Measurements from ENCODE around the gene SPSB1. TPM values are rescaled to one million over a fixed set of nuclear protein-coding genes. Genes with fewer than 3 reads are reported as not detected.

Gene SPSB1
- total and polyA plus RNA-seq, 2 experiments from 2014 or later = 2.4 to 6.8 TPM

- Histone ChIP-seq H3K9me2 (ENCODE audit: insufficient read depth) (no peaks in the 10 kb centered on the region), H4K20me1 (replicated peaks; ENCODE audit: insufficient read depth) (no peaks in the 10 kb centered on the region), H3K79me2 (replicated peaks; ENCODE audit: insufficient read depth) (no peaks in the 10 kb centered on the region), H3F3A (replicated peaks; ENCODE audit: low read depth) (no peaks in the 10 kb centered on the region), H3K4me2 (no peak overlapping the region), H3K4me1 (ENCODE audit: insufficient read depth) (peaks cover 14% of the 10 kb centered on the region), H3K36me3 (ENCODE audit: insufficient read depth) (no peaks in the 10 kb centered on the region), H3K27me3 (ENCODE audit: insufficient read depth) (no peaks in the 10 kb centered on the region), H3K27ac (ENCODE audit: low read depth) (no peak overlapping the region), H3K4me3 (no peak overlapping the region), H2AFZ (no peak overlapping the region)
- Mint-ChIP-seq H3K36me3 (ENCODE audit: low read depth) (no peaks in the 10 kb centered on the region), H3K4me3 (no peak overlapping the region), H3K27ac (peak overlapping the region; percentile 85), H3K4me1 (peaks cover 23% of the 10 kb centered on the region), H3K9me3 (no peaks in the 10 kb centered on the region; the same call in 2 of the 3 replicates), H3K27me3 (ENCODE audit: insufficient read depth, low read depth, poor library complexity) (peaks cover 17% of the 10 kb centered on the region)
- ATAC-seq = no peak
- TF ChIP-seq, protein P1, sequence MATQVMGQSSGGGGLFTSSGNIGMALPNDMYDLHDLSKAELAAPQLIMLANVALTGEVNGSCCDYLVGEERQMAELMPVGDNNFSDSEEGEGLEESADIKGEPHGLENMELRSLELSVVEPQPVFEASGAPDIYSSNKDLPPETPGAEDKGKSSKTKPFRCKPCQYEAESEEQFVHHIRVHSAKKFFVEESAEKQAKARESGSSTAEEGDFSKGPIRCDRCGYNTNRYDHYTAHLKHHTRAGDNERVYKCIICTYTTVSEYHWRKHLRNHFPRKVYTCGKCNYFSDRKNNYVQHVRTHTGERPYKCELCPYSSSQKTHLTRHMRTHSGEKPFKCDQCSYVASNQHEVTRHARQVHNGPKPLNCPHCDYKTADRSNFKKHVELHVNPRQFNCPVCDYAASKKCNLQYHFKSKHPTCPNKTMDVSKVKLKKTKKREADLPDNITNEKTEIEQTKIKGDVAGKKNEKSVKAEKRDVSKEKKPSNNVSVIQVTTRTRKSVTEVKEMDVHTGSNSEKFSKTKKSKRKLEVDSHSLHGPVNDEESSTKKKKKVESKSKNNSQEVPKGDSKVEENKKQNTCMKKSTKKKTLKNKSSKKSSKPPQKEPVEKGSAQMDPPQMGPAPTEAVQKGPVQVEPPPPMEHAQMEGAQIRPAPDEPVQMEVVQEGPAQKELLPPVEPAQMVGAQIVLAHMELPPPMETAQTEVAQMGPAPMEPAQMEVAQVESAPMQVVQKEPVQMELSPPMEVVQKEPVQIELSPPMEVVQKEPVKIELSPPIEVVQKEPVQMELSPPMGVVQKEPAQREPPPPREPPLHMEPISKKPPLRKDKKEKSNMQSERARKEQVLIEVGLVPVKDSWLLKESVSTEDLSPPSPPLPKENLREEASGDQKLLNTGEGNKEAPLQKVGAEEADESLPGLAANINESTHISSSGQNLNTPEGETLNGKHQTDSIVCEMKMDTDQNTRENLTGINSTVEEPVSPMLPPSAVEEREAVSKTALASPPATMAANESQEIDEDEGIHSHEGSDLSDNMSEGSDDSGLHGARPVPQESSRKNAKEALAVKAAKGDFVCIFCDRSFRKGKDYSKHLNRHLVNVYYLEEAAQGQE (IDR thresholded peaks at IDR 0.05; ENCODE audit: unreplicated experiment) = no peak
- TF ChIP-seq NANOG (IDR thresholded peaks at IDR 0.05; ENCODE audit: borderline replicate concordance) (no peak), ZNF331 (CRISPR knock-in tag; IDR thresholded peaks at IDR 0.05; ENCODE audit: low read depth) (no peak), CREB1 (CRISPR knock-in tag; IDR thresholded peaks at IDR 0.05; ENCODE audit: low read depth) (no peak), ETS1 (IDR thresholded peaks at IDR 0.05) (no peak), EZH2 (IDR thresholded peaks at IDR 0.05; ENCODE audit: low read depth, unreplicated experiment) (no peak), STAT1 (IDR thresholded peaks at IDR 0.05; ENCODE audit: unreplicated experiment) (no peak), EZH2phosphoT487 (IDR thresholded peaks at IDR 0.05; ENCODE audit: unreplicated experiment) (no peak), JUNB (IDR thresholded peaks at IDR 0.05; ENCODE audit: unreplicated experiment) (no peak), ZNF114 (CRISPR knock-in tag; IDR thresholded peaks at IDR 0.05) (no peak)
- TF ChIP-seq, protein P2, sequence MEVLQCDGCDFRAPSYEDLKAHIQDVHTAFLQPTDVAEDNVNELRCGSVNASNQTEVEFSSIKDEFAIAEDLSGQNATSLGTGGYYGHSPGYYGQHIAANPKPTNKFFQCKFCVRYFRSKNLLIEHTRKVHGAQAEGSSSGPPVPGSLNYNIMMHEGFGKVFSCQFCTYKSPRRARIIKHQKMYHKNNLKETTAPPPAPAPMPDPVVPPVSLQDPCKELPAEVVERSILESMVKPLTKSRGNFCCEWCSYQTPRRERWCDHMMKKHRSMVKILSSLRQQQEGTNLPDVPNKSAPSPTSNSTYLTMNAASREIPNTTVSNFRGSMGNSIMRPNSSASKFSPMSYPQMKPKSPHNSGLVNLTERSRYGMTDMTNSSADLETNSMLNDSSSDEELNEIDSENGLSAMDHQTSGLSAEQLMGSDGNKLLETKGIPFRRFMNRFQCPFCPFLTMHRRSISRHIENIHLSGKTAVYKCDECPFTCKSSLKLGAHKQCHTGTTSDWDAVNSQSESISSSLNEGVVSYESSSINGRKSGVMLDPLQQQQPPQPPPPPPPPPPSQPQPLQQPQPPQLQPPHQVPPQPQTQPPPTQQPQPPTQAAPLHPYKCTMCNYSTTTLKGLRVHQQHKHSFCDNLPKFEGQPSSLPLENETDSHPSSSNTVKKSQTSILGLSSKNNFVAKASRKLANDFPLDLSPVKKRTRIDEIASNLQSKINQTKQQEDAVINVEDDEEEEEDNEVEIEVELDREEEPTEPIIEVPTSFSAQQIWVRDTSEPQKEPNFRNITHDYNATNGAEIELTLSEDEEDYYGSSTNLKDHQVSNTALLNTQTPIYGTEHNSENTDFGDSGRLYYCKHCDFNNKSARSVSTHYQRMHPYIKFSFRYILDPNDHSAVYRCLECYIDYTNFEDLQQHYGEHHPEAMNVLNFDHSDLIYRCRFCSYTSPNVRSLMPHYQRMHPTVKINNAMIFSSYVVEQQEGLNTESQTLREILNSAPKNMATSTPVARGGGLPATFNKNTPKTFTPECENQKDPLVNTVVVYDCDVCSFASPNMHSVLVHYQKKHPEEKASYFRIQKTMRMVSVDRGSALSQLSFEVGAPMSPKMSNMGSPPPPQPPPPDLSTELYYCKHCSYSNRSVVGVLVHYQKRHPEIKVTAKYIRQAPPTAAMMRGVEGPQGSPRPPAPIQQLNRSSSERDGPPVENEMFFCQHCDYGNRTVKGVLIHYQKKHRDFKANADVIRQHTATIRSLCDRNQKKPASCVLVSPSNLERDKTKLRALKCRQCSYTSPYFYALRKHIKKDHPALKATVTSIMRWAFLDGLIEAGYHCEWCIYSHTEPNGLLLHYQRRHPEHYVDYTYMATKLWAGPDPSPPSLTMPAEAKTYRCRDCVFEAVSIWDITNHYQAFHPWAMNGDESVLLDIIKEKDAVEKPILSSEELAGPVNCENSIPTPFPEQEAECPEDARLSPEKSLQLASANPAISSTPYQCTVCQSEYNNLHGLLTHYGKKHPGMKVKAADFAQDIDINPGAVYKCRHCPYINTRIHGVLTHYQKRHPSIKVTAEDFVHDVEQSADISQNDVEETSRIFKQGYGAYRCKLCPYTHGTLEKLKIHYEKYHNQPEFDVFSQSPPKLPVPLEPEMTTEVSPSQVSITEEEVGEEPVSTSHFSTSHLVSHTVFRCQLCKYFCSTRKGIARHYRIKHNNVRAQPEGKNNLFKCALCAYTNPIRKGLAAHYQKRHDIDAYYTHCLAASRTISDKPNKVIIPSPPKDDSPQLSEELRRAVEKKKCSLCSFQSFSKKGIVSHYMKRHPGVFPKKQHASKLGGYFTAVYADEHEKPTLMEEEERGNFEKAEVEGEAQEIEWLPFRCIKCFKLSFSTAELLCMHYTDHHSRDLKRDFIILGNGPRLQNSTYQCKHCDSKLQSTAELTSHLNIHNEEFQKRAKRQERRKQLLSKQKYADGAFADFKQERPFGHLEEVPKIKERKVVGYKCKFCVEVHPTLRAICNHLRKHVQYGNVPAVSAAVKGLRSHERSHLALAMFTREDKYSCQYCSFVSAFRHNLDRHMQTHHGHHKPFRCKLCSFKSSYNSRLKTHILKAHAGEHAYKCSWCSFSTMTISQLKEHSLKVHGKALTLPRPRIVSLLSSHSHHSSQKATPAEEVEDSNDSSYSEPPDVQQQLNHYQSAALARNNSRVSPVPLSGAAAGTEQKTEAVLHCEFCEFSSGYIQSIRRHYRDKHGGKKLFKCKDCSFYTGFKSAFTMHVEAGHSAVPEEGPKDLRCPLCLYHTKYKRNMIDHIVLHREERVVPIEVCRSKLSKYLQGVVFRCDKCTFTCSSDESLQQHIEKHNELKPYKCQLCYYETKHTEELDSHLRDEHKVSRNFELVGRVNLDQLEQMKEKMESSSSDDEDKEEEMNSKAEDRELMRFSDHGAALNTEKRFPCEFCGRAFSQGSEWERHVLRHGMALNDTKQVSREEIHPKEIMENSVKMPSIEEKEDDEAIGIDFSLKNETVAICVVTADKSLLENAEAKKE (CRISPR knock-in tag; IDR thresholded peaks at IDR 0.05) = no peak
- TF ChIP-seq, protein P3, sequence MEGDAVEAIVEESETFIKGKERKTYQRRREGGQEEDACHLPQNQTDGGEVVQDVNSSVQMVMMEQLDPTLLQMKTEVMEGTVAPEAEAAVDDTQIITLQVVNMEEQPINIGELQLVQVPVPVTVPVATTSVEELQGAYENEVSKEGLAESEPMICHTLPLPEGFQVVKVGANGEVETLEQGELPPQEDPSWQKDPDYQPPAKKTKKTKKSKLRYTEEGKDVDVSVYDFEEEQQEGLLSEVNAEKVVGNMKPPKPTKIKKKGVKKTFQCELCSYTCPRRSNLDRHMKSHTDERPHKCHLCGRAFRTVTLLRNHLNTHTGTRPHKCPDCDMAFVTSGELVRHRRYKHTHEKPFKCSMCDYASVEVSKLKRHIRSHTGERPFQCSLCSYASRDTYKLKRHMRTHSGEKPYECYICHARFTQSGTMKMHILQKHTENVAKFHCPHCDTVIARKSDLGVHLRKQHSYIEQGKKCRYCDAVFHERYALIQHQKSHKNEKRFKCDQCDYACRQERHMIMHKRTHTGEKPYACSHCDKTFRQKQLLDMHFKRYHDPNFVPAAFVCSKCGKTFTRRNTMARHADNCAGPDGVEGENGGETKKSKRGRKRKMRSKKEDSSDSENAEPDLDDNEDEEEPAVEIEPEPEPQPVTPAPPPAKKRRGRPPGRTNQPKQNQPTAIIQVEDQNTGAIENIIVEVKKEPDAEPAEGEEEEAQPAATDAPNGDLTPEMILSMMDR (conservative IDR thresholded peaks at IDR 0.05; ENCODE audit: low read depth in 2 of 2) = no peak
- DNase-seq (ENCODE audit: low spot score) = no peak
Measured at GRCh38 chr1:9315411-9316079, 22.9 kb downstream of the SPSB1 start.

Data from GM23338 (cell line).